Endothelial cell of umbilical vein (primary cell): Measurements from ENCODE around the gene SPDYE4. TPM values are rescaled to one million over a fixed set of nuclear protein-coding genes. Genes with fewer than 3 reads are reported as not detected.

Experiments used
- BruUV-seq: library from RNA; stranded (reverse); fragments of 400-500 nt; replicated peaks from 2 replicates; lab custom pipeline; 2021; lab: Mats Ljungman, UMichigan
- CTCF ChIA-PET: fragments of 300-600, 350-600 bp; sonication (Branson Sonifier 250); formaldehyde crosslinking; loops from one replicate; lab custom pipeline; 2021; ENCODE audit warnings: antibody characterized with exemption, inconsistent platforms; lab: Charles Lee
- POLR2A ChIA-PET: fragments of 300-600, 350-600 bp; sonication (Branson Sonifier 250); formaldehyde crosslinking; loops from one replicate; lab custom pipeline; 2021; ENCODE audit warnings: antibody characterized with exemption, inconsistent platforms; lab: Charles Lee
- DNase-seq: peaks from one replicate; pipeline ENCODE4 v3.0.0-alpha.2; 2011; ENCODE audit warnings: low read depth, low spot score
- FAIRE-seq: peaks from 2 replicates; lab custom pipeline; 2011; peaks lifted over from hg19 to GRCh38; lab: Jason Lieb, UNC
- H2AFZ ChIP-seq: 2 replicates; pipeline ENCODE4 v1.6.0; 2012; ENCODE audit warnings: low read depth, low read length, control low read depth, inconsistent platforms
- H3K27ac ChIP-seq: 2 replicates; pipeline ENCODE4 v1.5.1; 2011; ENCODE audit warnings: low read depth, mild to moderate bottlenecking, control low read depth, low read length, moderate library complexity; ENCODE audit not compliant: insufficient read depth
- H3K27me3 ChIP-seq, 2 experiments: 2 replicates each; pipeline versions ENCODE4 v1.6.0 to v1.6.1; 2011; ENCODE audit warnings: low read length in 2 of 2, mixed read lengths in 1 of 2; ENCODE audit not compliant: control insufficient read depth in 2 of 2, insufficient read depth in 2 of 2
- H3K36me3 ChIP-seq, 2 experiments: 2 replicates in 1 of 2; 3 replicates in 1 of 2; pipeline ENCODE4 v1.5.1; 2011; ENCODE audit warnings: low read length in 2 of 2, mild to moderate bottlenecking in 1 of 2, moderate library complexity in 1 of 2; ENCODE audit not compliant: control insufficient read depth in 2 of 2, insufficient read depth in 2 of 2; ENCODE audit errors: extremely low read depth in 1 of 2
- H3K4me1 ChIP-seq: 3 replicates; pipeline ENCODE4 v1.5.1; 2011; ENCODE audit warnings: mild to moderate bottlenecking, low read length; ENCODE audit not compliant: control insufficient read depth, insufficient read depth; ENCODE audit errors: extremely low read depth
- H3K4me2 ChIP-seq: 2 replicates; pipeline ENCODE4 v1.6.1; 2011; ENCODE audit warnings: low read length, control low read depth, mixed read lengths; ENCODE audit not compliant: insufficient read depth
- H3K4me3 ChIP-seq, 3 experiments: fragments of 200-600 bp in 1 of 3; sonication (generic), shearing (Covaris generic) in 1 of 3; replicated peaks in 1 of 3; 2 replicates each; pipeline ENCODE4 v1.5.1; 2011 to 2016; ENCODE audit warnings: control low read depth in 3 of 3, low read length in 3 of 3, mild to moderate bottlenecking in 2 of 3, inconsistent platforms in 1 of 3, low read depth in 1 of 3, moderate library complexity in 1 of 3; ENCODE audit not compliant: insufficient read depth in 1 of 3
- H3K79me2 ChIP-seq: 2 replicates; pipeline ENCODE4 v1.6.0; 2012; ENCODE audit warnings: low read length, inconsistent platforms; ENCODE audit not compliant: control insufficient read depth, insufficient read depth
- H3K9ac ChIP-seq: replicated peaks from 2 replicates; pipeline ENCODE3; 2011; ENCODE audit warnings: low read length, control low read depth; ENCODE audit not compliant: insufficient read depth; ENCODE audit errors: extremely low read depth
- H3K9me1 ChIP-seq: replicated peaks from 3 replicates; pipeline ENCODE4 v1.6.0; 2011; ENCODE audit warnings: mild to moderate bottlenecking, low read length; ENCODE audit not compliant: control insufficient read depth, insufficient read depth; ENCODE audit errors: extremely low read depth
- H3K9me3 ChIP-seq: replicated peaks from 2 replicates; pipeline ENCODE4 v1.5.1; 2012; ENCODE audit warnings: low read length, inconsistent platforms; ENCODE audit not compliant: control insufficient read depth, insufficient read depth
- H4K20me1 ChIP-seq: replicated peaks from 2 replicates; pipeline ENCODE3; 2011; ENCODE audit warnings: mild to moderate bottlenecking, low read length; ENCODE audit not compliant: control insufficient read depth, insufficient read depth; ENCODE audit errors: extremely low read depth
- CTCF ChIP-seq, 2 donors: IDR thresholded peaks; 1 replicate in 1 of 2; 2 replicates in 1 of 2; pipeline ENCODE4 v1.5.1; 2011; ENCODE audit warnings: low read length in 2 of 2, mild to moderate bottlenecking in 2 of 2, moderate library complexity in 2 of 2, control low read depth in 1 of 2, inconsistent platforms in 1 of 2, low read depth in 1 of 2; ENCODE audit not compliant: insufficient read depth in 1 of 2; ENCODE audit errors: extremely low read depth in 1 of 2
- EZH2 ChIP-seq: IDR thresholded peaks from 2 replicates; pipeline ENCODE4 v1.6.1; 2012; ENCODE audit warnings: borderline replicate concordance, low read depth, mild to moderate bottlenecking, moderate library complexity, low read length, inconsistent platforms; ENCODE audit not compliant: severe bottlenecking
- FOS ChIP-seq: IDR thresholded peaks from 2 replicates; pipeline ENCODE4 v1.6.1; 2011; ENCODE audit warnings: mild to moderate bottlenecking, low read length, moderate library complexity, borderline replicate concordance; ENCODE audit not compliant: insufficient read depth
- GATA2 ChIP-seq: IDR thresholded peaks from 2 replicates; pipeline ENCODE4 v1.7.0; 2011; ENCODE audit warnings: low read depth, mild to moderate bottlenecking, moderate library complexity, mixed read lengths, low read length; ENCODE audit not compliant: insufficient read length, insufficient read depth
- JUN ChIP-seq: IDR thresholded peaks from 2 replicates; pipeline ENCODE4 v1.6.1; 2011; ENCODE audit warnings: borderline replicate concordance, low read depth; ENCODE audit not compliant: insufficient read length, insufficient read depth
- MYC ChIP-seq: IDR thresholded peaks from one replicate; pipeline ENCODE4 v1.6.1; 2011; ENCODE audit warnings: mild to moderate bottlenecking, low read depth, low read length
- POLR2A ChIP-seq: IDR thresholded peaks from 2 replicates; pipeline ENCODE4 v1.6.1; 2012; ENCODE audit warnings: low read depth, mild to moderate bottlenecking, control low read depth, low read length
- POLR2AphosphoS5 ChIP-seq: IDR thresholded peaks from 2 replicates; pipeline ENCODE4 v1.6.1; 2012; ENCODE audit warnings: low read depth, mild to moderate bottlenecking, control low read depth, low read length, moderate library complexity; ENCODE audit not compliant: insufficient read depth
- dilution Hi-C: fragments of 300-500 bp; cut with MboI; formaldehyde crosslinking; loops from one replicate; pipeline ENCODE4 v1.15.0; 2019; ENCODE audit warnings: low sequenced_read_pairs; ENCODE audit not compliant: extremely low pct_ligation_motif_present
- intact Hi-C: fragments of 100-400 bp; cut with micrococcal nuclease; formaldehyde crosslinking; loops from one replicate; pipeline ENCODE4 v1.10.0; 2022
- polyA plus RNA-seq, 4 experiments: library from polyadenylated mRNA; depleted of rRNA in 3 of 4; stranded (reverse) in 3 of 4; unstranded in 1 of 4; fragments of >200 nt; gene quantifications; 2 replicates each; pipeline versions ENCODE4 v1.2.1 to v1.2.3, GENCODE V29; 2011 to 2012; ENCODE audit warnings: missing spikeins in 1 of 4
- total RNA-seq: library from RNA; stranded (reverse); gene quantifications from 2 replicates; pipeline ENCODE4 v1.2.3, GENCODE V29; 2021
- TF ChIP-seq, protein P1 (sequence below): IDR thresholded peaks from 2 replicates; pipeline ENCODE4 v1.6.1; 2011; ENCODE audit not compliant: insufficient read depth, insufficient read length

The SPDYE4 gene
- total and polyA plus RNA-seq, 2 donors (not counting 3 experiments of a cell fraction or from before 2014, with no cell fraction given) = not detected

- intact Hi-C loops (no loop called here), dilution Hi-C loops (no loop called here)
- Histone ChIP-seq H3K9me3 (no peaks in the 10 kb centered on the region), H3K27ac (no peak overlapping the region), H2AFZ (no peak overlapping the region), H3K9me1 (no peaks in the 10 kb centered on the region), H3K79me2 (no peaks in the 10 kb centered on the region), H3K4me3 (no peak overlapping the region), H4K20me1 (no peaks in the 10 kb centered on the region), H3K4me2 (no peak overlapping the region), H3K27me3 (no peaks in the 10 kb centered on the region), H3K36me3 (no peaks in the 10 kb centered on the region), H3K4me1 (no peaks in the 10 kb centered on the region), H3K9ac (no peak overlapping the region)
- no TSS peak for BruUV-seq
- TF ChIP-seq POLR2AphosphoS5 (no peak), POLR2A (no peak), MYC (no peak), CTCF (IDR thresholded peaks at IDR 0.05; ENCODE audit: extremely low read depth in 1 of 2, insufficient read depth in 1 of 2, low read depth in 1 of 2, low read length in 2 of 2) (no peak), JUN (no peak), EZH2 (no peak), FOS (no peak), GATA2 (no peak)
- TF ChIP-seq, protein P1, sequence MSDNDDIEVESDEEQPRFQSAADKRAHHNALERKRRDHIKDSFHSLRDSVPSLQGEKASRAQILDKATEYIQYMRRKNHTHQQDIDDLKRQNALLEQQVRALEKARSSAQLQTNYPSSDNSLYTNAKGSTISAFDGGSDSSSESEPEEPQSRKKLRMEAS = no peak
- DNase-seq = no peak
- POLR2A ChIA-PET = no interaction called here
- CTCF ChIA-PET = interaction anchor here (1.6 kb wide), 1 partner anchor 24 kb away, joined by 4 read pairs; no protein-coding TSS in a partner anchor
- FAIRE-seq = no peak
Observed at GRCh38 chr17:8712698-8713097, 45.6 kb downstream of the SPDYE4 start.
